Measurements from ENCODE around the gene SMNDC1.
A peak's percentile ranks its signal among the peaks of the same experiment; 100 is the strongest.
"Not testable (repeated sequence)": the region's sequence is repeated elsewhere in the genome, so short reads cannot be mapped to it uniquely, and the experiment has no call there.

The SMNDC1 gene

DNA sequence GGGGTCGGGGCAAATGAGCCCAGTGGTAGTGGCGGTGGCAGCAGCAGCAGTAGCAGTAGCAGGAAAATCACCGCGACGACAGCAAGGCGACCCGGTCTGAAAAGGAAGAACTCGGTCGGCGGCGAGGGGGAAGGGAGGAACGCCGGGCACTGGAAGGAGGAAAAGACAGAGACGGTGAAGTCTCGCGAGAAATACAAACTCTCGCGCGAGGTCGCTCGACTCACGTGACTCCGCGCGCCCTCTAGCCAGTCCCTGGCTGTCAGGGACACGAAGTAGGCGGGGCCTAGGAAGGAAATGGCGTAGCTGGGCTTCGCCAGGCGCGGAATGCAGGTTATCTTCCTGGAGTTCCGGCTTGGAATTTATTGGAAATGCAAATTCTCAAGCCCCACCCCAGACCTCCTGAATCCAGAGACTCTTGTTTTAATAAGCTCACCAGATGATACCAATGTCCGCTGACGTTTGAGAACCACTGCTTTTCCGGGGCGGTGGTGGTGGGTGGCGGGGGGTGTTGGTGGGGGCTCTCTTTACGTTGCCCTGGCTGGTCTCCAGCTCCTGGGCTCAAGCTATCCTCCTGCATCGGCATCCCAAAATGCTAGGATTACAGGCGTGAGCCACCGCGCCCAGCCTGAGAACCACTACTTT is at the start of gene SMNDC1:
TSS of gene SMNDC1 (minus strand) at position 141 of the 642 bp plus-strand sequence. CDS start 1,333 bp downstream, outside the sequence.
- peak; percentile 97 to 100 (median 98) for DNase-seq
- intact Hi-C loops (cut with DNase I) = loop anchor here (2.0 kb wide), 1 partner anchor 78 kb away; no protein-coding TSS in a partner anchor

DNA sequence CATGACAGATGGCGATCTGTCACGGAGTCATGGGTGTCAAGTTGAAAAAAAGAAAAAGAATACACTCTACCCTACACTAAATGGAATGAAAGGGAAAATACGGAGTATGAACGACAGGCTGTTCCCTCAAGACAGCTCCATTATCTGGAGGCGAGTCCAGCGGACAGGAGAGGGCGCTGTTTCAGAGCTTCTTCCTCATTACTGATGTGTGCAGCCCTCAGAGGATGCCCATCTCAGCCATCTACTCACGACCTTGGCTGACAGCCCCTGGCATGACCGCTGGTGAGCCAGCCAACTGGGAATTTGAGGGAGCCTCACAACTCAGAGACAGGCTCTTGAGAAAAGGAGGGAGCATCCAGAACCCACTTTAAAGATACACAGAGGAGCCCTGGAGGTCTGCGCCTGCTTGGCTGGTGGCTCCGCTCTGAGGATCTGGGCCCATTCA is 49.6 kb upstream of the SMNDC1 start:
- intact Hi-C loops (cut with DNase I) = loop anchor here (2.0 kb wide), 1 partner anchor 192 kb away; no protein-coding TSS in a partner anchor
- peak; percentile 33 to 95 (median 77) for DNase-seq

DNA sequence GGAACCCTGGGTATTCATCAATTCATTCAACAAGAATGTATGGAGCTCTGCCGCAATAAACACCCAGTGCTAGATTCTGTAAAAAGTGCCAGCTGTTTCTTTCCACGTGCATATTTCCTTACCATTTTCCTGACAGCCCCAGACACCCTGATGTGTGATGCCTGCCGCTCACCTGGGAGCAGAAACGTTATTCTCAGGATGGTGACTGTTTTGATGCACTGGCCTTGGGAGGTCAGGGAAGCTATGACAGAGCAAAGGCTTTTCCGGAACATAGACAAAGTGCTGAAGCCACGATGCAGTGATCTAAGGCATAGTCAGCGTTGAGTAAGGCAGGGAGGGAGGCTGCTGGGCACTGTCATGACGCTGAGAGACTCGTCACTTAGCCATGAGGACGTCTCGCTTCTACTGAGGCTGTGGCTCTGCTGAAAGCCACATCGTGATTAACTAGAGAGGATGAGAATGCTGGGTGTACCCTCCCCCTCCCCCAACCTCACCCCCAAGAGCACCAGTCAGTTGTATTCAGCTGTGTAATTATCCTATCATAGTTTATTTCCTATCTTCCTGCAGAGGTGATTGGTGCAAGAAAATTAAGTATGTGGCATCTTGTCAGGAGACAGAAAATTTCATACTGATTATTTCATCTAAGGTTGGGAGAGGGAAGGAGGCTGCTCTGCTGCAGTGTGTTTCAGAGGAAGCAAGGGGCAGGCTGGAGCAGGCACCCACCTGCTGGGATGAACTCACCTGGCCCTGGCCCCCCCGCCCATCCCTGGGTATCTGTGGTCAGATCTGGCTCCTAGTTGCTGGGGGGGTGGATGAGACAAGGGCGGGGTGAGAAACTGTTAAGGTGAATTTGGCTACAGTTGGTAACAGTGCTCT is 48.8 kb upstream of the SMNDC1 start:
- intact Hi-C loops (cut with DNase I) = loop anchor here (2.0 kb wide), 1 partner anchor 193 kb away; no protein-coding TSS in a partner anchor
- peak in 1 of 10 donors; percentile 23 for DNase-seq

DNA sequence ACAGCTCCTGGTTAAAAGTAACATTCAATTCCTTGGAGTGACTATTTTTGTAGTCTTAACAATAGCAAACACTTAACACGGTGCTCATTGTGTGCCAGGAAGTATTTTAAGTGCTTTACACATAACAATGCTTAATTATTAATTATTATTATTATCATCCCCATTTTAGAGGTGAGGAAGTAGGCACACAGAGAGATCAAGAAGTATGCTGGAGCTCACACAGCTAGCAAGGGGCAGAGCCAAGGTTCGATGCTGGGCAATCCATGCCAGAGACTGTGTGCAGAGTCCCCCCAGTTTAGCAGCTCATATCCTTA is 48.2 kb upstream of the SMNDC1 start:
- no peak for DNase-seq
- intact Hi-C loops (cut with DNase I) = no loop called here

DNA sequence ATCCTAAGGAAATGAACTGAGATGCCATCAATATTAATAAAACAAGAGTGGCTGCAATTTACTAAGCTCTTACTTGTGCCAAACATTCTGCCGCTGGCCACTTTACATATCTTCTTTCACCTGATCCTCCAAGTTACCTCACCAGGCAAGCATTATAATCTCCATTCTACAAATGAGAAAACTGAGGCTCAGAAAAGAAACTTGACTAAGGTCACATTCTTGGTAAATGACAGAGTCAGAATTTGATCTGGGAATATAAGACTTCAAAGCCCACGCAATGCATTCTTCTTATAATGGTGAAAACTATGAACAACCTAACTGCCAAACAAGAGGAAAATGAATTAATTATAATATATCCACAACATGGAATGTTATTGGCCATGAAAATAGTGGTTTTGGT is 46.1 kb upstream of the SMNDC1 start:
- intact Hi-C loops (cut with DNase I) = no loop called here
- DNase-seq = no peak

DNA sequence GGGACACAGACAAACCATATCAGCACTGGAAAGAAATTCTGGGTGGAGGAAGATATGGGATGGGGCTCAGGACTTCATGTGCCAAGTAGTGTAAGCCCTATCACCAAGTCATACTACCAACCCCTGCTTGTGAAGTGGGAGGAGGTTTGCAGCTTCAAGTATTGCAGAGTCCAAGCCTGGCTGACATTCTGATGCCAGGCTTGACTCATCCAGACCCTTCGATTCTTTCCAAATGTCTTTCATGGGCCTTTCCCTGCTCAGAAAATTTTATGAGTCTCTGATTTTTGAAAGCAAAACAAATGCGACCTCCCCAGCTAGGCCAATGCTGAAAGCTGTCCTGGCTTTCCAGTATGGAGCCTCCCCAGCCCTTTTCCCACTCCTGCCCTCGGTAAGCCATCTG is 45.1 kb upstream of the SMNDC1 start:
- intact Hi-C loops (cut with DNase I) = no loop called here
- DNase-seq = no peak

DNA sequence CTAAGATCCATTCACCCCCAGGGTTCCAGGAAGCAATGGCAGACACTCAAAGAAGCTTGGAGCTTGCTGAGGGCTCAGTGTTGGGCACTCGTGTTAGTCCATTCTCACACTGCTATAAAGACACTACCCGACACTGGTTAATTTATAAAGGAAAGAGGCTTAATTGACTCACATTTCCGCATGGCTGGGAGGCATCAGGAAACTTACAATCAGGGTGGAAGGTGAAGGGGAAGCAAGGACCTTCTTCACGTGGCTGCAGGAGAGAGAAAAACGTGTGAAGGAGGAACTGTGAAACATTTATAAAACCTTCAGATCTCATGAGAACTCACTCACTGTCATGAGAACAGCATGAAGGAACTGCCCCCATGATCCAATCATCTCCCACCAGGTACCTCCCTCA is 44.7 kb upstream of the SMNDC1 start:
- intact Hi-C loops (cut with DNase I) = no loop called here
- no peak for DNase-seq

DNA sequence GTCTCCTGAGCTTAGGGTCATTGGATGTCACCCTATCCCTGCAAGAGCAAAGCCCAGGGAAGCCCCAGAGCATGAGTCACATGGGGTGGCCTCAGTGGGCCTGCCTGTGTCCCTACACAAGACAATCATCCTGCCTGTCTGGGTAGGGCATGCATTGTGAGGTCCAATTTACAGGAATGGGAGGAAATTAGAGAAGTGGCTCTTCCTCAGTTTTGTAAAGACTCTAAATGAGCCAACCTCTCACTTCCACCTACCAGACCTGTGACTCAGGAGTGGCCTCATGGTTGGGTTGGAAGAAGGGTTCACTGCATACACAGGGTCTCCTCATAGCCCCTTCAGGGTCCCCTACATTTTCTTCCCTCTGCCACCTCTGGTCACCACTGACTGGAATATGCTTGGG is 43.6 kb upstream of the SMNDC1 start:
- DNase-seq = no peak
- intact Hi-C loops (cut with DNase I) = no loop called here

DNA sequence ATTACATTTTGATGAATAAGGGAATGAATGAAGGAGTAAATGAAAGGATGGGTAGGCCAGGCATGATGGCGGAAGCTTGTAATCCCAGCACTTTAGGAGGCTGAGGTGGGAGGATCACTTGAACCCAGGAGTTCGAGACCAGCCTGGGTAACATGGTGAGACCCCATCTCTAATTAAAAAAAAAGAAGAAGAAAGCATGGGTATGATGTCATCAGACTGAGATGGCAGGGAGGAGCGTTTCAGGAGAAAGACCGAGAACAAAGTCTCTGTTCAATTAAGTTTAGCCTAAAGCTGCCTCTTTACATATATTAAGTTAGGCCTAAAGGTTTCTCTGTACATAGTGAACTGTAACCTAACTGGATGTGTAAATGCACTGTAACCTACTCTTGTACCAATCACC is 42.2 kb upstream of the SMNDC1 start:
- intact Hi-C loops (cut with DNase I) = no loop called here
- DNase-seq = no peak

DNA sequence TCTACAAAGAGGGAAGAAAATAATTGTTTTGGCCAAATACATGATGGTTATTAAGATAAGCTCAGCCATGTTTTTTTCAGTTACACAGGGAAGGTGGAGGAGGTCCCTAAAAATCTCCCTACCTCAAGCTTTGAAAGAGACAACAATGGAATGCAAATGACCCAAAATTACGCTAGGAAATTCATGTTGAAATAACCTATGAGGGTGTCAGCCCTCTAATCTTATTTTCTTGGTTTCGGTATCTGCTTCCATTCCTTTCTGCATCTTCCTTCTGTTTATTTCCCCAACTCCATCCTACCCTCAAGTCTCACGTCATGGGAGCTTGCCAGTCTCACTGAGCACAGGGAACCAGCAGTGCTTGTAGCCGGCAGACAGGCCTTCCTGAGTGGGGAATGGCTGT is 40.6 kb upstream of the SMNDC1 start:
- no peak for DNase-seq
- intact Hi-C loops (cut with DNase I) = no loop called here

DNA sequence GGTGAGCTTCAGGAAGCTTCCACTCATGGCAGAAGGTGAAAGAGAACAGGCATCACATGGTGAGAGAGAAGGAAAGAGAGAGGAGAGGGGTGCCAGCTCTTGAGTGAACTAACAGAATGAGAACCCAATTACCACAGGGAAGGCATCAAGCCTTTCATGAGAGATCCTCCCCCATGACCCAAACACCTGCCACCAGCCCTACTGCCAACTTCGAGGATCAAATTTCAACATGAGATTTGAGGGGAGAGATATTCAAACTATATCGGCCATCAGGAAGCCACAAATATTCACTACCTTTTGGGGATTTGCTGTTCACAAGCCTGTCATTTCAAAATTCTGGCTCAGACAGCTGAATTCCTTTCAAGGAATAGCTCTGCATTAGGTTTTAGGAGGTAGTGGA is 39.9 kb upstream of the SMNDC1 start:
- intact Hi-C loops (cut with DNase I) = no loop called here
- DNase-seq = no peak

DNA sequence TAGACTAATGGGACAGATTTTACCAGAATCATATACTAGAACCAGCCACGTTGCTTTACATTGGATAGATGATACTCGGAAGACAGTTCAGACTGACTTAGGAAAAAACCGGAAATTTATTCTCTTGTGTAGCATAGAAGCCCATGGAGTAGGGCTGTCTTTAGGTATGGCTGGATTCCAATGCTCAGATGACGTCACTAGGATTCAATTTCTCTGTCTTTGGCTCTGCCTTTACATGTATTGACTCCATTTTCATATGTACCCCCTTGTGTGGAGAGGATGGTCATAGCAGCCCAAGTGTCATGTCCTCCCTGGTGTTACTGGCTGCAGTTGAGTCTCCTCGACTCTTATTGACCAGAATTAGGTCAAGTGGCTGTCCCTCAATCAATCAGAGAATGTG is 39.2 kb upstream of the SMNDC1 start:
- intact Hi-C loops (cut with DNase I) = no loop called here
- DNase-seq = no peak

DNA sequence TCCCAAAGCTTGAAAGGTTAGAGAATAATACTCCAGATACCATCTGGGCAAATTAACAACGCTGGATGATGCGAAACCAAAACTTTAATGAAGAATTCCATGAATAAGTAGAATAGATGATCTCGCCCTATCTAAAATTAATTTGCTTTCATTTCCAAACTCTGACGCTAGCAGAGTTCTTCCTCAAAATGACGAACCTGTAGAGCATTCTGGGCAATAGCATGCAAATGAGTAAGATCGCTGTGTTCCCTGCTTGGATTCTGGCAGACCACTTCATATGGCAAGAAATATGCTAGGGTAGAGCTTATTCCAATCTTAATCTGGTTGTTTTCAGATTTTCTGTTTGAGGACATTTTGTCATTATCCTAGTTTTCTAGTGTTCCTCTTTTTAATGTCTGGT is 36.1 kb upstream of the SMNDC1 start:
- no peak for DNase-seq
- intact Hi-C loops (cut with DNase I) = no loop called here

DNA sequence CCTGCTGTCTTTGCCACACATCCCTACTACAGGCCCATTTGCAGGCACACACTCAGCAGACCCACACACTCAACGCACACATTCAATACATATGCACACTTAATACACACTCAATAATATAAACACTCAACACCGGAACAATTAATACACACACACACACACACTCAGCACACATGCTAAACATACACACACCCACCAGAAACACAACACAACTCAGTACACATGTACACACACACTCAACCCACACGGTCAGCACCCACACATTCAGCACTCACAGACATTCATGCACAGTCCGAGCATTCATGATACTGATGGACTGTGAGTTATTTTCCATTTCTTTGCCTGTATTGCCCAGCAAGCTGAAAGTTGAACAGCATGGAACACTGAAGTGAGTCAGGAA is 35.4 kb upstream of the SMNDC1 start:
- intact Hi-C loops (cut with DNase I) = no loop called here
- DNase-seq = no peak

DNA sequence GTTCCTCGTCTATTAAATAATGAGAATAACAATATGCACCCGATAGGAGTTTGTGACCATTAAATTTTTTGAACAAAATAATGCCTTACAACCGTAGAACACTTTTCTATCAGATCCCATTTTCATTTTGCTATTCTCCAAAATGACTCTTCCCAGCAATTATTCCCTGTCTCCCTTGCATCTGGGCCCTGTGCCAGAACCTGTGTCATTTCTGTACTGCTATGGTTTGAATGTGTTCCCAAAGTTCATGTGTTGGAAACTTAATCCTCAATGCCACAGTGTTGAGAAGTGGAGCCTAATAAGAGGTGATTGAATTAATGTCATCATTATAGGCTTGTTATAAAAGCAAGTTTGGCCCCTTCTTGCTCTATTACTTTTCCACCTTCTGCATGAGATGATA is 33.2 kb upstream of the SMNDC1 start:
- intact Hi-C loops (cut with DNase I) = no loop called here
- no peak for DNase-seq

DNA sequence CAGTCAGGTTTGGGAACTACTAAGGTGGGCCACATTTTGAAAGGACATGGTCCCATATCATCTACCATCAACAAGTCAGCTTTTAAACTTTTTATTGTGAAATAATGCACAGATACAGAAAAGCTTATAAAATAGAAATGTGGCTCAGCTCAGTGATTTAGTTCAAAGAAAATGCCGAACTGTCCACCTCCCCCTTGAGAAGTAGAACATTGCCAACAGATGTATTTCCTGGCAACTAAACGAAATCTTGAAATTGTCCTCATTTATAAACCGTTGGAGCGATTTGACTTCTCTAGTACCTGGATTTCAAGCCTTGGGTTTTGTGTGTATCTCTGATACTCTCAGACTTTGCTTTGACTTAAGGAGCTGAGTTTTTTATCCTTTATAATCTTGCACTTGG is 32.7 kb upstream of the SMNDC1 start:
- intact Hi-C loops (cut with DNase I) = no loop called here
- no peak for DNase-seq

DNA sequence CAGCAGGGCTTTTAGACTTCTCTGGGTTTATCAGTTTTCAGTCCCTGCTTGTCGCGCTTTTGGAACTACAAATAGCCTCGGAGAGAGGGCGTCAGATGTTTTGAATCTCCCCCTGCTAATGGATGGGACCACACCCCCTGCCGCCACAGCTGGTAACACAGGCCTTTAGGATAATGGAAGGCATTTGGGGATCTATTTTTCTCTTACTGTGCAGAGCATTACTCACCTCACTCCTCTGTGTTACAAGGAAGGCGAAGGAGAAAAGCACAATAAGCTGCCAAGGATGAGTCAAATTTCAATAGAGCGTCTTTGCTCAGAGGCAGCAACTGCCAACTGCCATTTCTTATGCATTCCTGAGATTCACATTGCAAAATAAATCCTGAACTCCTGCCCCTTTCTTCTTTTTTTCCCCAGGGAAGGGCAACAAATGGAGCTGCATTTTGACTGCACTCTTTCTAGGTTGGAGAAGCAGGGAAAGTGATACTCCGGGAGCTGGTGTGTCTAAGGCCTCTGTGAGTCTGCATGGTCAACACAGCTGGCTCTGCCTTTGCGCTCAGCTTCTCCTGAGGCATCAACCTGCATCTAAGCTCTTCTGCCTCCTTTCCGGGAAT is 31.5 kb upstream of the SMNDC1 start:
- intact Hi-C loops (cut with DNase I) = no loop called here
- no peak for DNase-seq

DNA sequence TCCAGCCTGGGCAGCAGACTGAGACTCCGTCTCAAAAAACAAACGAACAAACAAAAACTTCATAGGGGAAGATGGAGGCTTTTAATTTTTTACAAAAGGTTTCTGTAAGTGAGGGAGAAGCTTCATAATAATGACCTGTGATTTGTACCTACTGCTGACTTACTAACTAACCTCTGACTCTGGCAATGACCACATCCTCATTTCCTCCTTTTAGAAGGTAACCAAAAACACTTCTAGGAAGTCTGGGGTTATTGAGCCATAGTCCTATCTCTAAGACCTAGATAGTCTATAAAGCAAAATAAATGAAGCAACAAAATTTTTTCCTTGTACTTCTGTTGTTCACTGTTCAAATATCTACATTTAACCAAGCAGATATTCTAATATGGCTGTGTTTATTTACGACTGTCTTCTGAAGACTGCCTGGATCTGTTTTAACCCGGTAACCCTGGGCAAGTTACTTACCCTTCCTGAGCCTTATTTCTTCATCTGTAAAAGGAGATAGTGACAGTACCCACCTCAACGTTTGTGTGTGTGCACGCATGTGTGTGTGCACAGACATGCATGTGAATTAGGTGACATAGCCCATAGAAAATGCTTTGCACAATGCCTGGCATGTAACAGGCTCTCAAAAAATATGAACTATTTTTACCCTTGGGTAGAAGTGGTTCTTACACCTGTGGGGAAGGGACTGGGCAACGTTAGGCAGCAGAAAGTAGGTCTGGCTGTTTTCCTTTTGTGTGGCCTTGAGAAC is 30.8 kb upstream of the SMNDC1 start:
- DNase-seq = no peak
- intact Hi-C loops (cut with DNase I) = no loop called here

DNA sequence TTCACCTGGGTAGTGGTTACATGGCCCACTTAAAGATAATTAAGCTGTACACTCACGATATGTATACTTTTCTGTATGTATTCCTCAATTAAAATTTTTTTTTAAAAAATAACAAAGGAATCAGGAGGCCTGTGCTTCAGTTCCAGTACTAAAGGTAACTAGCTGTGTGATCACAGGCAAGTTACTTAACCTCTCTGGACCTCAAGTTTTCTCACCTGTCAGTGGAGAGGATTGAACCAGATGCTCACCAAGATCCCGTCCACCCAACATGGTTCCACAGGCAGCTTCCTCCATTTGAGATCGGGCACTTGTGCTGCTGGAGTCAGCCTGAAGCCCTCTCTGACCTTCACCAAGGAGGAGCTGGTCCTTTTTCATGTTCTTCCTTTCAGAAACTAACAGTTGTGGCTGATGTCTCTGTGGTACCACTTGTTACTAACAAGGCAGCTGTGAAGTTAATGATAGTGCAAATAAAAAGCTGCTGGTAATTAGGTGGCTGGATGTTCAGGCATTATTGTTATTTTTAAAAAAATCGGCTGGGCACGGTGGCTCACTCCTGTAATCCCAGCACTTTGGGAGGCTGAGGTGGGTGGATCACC is 29.4 kb upstream of the SMNDC1 start:
- intact Hi-C loops (cut with DNase I) = no loop called here
- DNase-seq = no peak

DNA sequence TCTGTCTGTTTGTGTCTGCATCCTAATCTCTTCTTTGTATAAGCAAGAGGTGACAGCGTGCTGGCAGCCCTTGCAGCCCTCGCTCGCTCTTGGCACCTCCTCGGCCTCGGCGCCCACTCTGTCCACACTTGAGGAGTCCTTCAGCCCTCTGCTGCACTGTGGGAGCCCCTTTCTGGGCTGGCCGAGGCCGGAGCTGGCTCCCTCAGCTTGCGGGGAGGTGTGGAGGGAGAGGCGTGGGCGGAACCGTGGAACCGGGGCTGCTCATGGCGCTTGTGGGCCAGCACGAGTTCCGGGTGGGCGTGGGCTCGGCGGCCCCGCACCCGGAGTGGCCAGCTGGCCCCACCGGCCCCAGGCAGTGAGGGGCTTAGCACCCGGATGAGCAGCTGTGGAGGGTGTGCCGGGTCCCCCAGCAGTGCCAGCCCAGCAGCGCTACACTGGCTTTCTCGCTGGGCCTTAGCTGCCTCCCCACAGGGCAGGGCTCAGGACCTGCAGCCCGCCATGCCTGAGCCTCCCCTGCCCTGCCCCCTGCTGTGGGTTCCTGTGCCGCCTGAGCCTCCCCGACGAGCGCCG is 26.6 kb upstream of the SMNDC1 start:
- intact Hi-C loops (cut with DNase I) = not testable (repeated sequence)

More for the DNA sequence above, 26.6 kb upstream of the SMNDC1 start:
- not testable (repeated sequence) for DNase-seq
